NCI-H1694 (cell line): ENCODE results near the gene SLC35F5.
"Not testable (repeated sequence)": the region's sequence is repeated elsewhere in the genome, so short reads cannot be mapped to it uniquely, and the experiment has no call there.

ENCODE experiments used
- DNase-seq: peaks from one replicate; lab custom pipeline; 2025; lab: John Stamatoyannopoulos, UW

Gene SLC35F5

DNA sequence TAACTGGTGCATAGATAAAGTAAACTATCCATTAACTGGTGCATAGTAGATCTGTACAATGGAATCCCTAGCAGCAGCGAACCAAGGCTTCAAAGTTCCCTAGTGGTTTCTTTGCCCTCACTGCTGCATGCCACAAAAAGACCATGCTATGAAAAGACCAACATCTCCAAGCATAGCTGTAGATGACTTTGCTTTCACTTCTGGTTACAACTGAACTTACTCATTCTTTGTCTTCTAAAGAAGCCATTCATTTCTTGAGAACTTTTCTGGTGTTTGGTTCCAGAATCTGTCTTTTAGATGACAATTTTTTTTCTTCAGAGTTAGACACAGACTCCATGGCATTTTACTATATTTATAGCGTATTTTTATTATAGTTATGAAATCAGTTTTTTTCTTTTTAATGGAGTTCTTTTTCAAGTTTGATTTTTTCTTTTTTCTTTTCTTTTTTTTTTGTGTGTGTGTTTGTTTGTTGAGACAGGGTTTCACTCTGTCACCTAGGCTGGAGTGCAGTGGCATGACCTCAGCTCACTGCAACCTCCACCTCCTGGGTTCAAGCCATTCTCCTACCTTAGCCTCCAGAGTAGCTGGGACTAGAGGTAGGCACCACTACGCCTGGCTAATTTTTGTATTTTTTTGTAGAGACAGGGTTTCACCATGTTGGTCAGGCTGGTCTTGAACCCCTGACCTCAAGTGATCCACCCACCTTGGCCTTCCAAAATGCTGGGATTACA lies 63.6 kb downstream of the SLC35F5 start:
- DNase-seq, result no peak

DNA sequence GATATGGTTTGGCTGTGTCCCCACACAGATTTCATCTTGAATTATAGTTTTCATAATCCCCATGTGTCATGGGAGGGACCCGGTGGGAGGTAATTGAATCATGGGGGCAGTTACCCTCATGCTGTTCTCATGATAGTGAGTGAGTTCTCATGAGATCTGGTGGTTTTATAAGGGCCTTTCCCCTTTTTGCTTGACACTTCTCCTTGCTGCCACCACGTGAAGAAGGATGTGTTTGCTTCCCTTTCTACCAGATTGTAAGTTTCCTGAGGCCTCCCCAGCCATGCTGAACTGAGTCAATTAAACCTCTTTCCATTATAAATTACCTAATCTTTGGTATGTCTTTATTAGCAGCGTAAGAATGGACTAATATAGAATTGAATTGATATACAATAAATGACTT lies 65.6 kb downstream of the SLC35F5 start:
- DNase-seq, result not testable (repeated sequence)

DNA sequence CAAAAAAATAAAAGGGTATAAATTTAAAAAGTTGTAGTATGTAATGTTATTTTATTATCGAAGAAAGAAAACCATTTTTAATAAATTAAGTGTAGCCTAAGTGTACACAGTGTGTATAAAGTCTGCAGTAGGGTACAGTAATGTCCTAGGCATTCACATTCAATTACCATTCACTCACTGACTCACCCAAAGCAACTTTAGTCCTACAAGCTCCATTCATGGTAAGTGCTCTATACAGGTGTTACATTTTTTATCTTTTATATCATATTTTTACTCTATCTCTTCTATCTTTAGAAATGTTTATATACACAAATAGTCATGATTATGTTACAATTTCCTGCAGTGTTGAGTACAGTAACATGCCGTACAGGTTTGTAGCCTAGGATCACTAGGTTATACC lies 69.9 kb downstream of the SLC35F5 start:
- DNase-seq, result no peak

DNA sequence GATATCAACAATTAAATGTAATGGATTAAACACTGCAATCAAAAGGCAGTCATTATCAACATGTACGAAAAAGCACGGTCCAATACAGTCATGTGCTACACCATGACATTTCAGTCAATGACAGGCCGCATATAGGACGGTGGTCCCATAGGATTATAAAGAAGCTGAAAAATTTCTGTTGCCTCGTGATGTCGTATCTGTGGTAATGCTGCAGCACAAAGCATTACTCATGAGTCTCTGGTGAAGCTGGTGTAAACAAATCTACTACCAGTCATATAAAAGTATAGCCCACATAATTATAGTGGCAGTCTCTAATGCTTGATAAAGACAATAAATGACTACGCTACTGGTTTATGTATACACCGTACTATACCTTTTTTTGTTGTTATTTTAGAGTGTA lies 71.0 kb downstream of the SLC35F5 start:
- DNase-seq, result no peak

DNA sequence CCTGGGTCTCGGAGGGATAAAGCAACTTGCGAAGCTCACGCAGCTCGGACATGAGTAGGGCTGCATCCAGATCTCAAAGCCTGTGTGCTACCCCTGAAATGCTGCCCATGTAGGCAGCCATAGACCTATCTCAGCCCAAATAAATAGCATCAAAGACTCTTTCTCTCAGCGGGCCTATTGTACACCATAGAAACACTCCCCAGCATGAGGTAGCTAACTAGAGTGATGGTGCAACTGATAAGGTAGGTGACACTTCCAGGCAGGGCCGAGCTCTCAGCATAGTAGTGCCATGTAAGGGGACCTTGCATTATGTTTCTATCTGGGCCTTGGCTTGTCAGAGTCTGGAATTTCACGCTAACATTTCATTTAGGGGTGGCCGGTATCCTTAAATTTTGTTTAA lies 77.0 kb downstream of the SLC35F5 start:
- DNase-seq, result no peak

DNA sequence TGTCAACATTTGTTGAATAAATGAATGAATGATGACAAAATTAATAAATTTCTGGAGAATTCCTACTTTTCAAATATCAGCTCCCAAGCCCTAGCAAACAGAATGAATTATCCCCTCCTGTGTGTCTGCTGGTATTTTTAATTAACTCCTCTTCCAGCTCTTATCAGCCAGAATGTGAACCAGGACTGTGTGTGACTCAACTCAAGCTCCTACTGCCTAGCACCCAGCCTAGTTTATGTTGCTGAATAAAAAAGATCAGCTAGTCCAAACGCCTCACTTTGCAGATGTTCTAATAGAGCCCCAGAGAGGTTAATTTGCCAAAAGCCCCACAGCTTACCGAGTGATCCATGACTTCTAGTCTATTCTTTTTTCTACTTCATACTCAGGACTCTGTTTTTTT lies 79.1 kb downstream of the SLC35F5 start:
- no peak for DNase-seq

DNA sequence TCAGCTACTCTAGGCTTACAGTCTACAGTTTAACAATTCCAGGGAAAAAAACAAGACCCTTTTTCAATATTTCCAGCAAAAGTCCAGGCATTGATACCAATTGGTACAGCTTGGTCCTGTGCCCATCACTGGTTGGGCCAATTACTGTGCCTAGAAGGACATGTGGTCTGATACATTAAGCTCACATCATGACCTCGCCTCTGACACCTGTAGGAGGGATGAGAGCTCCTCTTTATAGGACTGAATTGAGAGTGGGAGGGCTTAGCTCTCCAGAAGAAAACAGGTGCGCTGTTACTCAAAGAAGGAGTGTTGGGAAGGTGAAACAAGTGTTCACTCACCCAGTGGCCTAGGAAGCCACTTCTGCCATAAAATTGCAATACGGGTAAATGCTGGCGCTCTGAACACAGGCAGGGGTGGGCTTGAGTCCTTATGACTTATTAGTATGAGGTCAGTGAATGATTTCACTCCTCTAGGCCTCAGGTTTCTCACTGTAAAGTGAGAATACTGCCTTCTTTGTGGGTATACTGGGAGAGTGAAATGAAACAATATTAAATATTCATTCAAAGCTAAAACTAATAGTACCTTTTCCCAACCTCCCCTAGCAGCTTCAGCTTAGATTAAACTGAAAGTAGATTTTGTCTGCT lies 79.7 kb downstream of the SLC35F5 start:
- DNase-seq, result no peak

DNA sequence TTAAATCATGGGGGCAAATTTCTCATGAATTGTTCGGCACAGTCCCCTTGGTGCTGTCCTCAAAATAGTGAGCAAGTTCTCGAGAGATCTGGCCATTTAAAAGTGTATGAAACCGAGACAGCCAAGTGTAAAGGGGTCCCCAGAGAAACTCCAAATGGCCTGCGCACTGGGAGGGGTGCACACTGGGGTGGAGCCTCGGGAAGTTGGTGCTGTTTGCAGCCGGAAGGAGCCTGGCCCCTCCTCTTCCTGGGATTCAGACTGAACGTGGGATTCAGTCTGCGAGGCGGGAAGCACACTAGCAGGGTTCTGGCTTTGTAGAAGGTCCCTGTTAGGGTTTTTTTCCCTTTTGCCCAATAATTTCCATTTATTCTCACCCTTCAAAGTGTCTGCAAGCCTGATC lies 80.6 kb downstream of the SLC35F5 start:
- DNase-seq, result no peak

DNA sequence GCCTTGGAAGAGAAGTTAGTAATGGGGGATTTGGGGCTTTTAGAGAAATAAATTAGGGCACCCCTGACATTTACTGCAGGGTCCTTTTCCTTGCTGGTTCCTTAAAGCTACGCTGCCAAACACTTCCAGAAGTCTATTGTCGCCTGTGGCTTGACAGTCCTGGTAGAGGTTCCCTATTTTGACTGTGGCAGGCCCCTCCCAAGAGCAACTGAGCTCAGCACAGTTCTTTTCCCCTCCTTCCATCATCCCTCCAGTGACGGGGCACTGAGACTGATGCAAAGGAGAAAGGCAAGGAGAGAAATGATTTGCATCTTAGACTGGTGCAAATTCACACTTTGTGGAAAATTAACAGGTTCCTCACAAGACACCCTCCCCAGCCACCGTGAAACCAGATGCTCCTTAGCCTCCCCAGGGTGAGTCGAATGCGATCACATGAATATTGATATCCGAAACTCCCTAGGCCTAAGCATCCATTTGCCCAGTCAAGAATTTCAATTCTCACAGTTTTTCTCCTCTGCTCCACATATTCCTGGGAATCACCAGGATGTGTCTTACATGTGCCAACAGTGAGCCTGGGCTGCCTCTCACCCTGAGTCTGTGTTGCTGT lies 84.0 kb downstream of the SLC35F5 start:
- DNase-seq, result no peak

DNA sequence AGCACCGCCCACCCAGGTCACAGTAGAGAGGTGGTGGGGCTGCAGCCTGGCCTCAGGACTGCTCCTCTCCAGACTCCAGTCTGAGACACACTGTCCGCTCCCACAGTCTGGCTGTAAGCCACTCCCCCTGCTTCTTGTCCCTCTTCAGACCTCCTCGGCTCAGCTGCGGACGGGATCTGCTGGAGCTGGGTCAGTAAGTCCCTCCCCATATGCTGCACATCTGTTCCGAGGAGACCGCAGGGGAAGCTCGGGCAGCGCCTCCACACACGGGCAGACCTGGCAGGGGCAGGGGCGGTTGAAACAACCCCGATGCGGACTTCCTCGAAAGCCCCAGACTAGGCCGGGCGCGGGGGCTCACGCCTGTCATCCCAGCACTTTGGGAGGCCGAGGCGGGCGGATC lies 87.4 kb downstream of the SLC35F5 start:
- not testable (repeated sequence) for DNase-seq

DNA sequence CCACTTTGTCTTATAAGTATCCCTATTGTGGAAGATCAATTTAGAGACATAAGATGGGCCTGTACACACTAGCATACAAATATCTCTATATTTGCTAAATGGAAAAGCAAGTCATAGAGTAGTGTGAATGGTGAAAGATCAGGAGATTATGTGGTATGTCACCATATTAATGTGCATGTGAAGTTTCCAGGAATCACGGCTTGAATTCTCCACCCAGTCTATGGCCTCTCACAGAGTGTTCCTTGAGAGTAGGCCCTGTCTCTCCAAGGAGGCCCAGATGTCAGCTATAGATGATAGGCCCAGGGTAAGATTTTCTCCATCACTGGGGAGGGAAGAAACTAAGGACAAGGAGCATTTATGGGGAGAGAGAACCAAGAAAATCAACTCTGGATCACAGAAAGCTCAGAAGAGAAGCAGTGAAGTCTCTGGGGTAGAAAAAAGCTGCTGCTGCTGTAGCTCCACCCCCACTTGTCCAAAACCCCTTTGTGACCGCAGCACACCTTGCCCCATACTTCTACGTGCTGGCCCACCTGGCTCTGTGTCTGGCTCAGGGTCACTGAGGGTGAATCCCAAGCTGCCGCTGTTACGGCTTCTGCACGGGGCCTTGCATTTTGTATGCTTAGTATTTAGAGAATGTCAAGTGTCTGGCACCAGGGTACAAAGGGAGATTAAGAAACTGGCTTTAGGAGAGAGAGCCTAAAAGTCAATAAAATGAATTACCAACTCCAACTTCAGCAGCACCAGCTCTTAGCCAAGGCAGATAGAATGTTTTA lies 91.5 kb downstream of the SLC35F5 start:
- not testable (repeated sequence) for DNase-seq

DNA sequence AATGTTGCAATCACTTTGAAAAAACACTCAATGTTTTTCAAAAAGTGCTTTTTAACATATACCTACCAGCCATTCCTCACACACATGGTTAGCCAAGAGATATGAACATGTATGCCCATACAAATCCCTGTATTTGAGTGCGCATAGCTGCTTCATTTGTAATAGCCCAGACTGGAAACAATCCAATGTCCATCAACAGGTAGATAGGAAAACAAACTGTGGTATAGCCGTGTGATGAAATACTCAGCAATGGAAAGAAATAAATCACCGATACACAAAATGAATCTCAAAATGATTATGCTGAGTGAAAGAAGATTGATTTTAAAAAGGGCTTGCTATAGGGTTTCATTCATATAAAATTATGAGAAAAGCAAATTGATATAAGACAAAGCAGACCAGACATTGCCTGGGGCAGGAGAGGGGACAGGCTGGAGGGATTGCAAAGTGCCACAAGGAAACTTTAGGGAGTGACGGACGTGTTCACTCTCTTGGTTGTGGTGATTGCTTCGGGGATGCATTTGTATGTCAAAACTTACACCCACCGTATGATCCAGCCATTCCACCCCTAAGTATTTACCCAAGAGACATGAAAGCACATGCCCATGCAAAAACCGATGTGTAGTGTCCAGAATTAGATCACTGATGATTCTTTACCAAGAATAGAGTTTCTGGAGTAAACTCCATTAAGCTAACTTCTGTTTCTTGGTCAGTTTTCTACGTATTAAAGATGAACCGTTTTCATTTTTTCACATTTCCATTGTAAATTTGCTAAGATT lies 93.0 kb downstream of the SLC35F5 start:
- DNase-seq, result not testable (repeated sequence)
